Posterior vena cava (tissue), 2 donors: ENCODE data around the gene MAP1LC3B. TPM values are rescaled to one million over a fixed set of nuclear protein-coding genes. Genes with fewer than 3 reads are reported as not detected.

Experiments used
- DNase-seq: peaks from one replicate; pipeline ENCODE4 v3.0.0-alpha.2; 2020; ENCODE audit warnings: low spot score
- intact Hi-C, 2 donors: fragments of 100-400 bp; cut with DNase I; formaldehyde crosslinking; loops; one replicate each; pipeline versions ENCODE4 v1.14.1 to v1.14.2; 2022 to 2023
- total RNA-seq, 2 donors: library from RNA; stranded (reverse); fragmentation: NEBNext Ultra II Directional; extraction: Animal tissue kit (Norgen Biotek cat#: 25700); gene quantifications; one replicate each; pipeline ENCODE4 v1.2.1, GENCODE V29; 2021
- donor health status: DM: yes; HTN: yes; CAD: no.
- donor health status: DM: yes; HTN: yes; CAD: no.

Gene MAP1LC3B
- total RNA-seq, 2 donors from 2014 or later = 51.2 to 52.2 TPM

GRCh38 chr16:87417528-87417910 lies 25.4 kb downstream of the MAP1LC3B start:
- intact Hi-C loops = loop anchor here (5.0 kb wide), 2 partner anchors 125 to 220 kb away; no protein-coding TSS in a partner anchor
- peak; percentile 58 for DNase-seq

DNA sequence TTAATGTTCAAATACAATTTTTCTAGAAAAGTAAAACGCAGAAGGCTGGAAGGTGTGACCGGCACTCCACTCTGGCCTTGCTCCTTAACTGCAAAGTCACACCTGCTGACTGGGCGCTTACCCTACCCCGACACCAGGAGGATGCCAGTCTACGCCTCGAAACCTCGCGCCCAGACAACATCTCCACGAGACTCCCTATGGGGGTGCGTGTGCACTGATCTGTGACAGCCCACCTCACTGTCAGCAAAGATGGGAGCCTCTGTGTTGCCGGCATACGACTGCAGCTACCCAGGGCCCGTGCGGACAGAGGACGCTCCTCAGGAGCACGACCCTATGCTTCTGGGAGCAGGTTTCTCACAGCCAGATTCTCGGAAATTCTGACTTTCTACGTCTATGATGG lies 26.1 kb downstream of the MAP1LC3B start:
- DNase-seq = peak; percentile 60
- intact Hi-C loops = loop anchor here (5.0 kb wide), 2 partner anchors 124 to 219 kb away; no protein-coding TSS in a partner anchor

DNA sequence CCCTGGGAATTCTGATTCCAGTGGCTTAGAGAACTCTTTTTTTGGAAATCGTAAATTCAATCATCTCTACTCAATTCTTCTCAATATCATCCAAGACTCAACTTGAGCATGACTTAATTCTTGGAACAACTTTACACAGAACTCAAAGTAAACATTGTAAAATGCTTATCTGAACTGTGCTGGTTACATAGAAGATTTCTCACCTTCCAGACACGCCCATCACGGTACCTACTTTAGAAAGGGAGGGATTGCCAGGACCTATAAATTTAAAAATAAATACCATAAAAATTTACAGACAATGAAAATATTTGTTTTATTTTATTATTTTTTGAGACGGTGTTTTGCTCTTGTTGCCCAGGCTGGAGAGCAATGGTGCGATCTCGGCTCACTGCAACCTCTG lies 26.5 kb downstream of the MAP1LC3B start:
- intact Hi-C loops = loop anchor here (5.0 kb wide), 2 partner anchors 124 to 219 kb away; no protein-coding TSS in a partner anchor
- no peak for DNase-seq

DNA sequence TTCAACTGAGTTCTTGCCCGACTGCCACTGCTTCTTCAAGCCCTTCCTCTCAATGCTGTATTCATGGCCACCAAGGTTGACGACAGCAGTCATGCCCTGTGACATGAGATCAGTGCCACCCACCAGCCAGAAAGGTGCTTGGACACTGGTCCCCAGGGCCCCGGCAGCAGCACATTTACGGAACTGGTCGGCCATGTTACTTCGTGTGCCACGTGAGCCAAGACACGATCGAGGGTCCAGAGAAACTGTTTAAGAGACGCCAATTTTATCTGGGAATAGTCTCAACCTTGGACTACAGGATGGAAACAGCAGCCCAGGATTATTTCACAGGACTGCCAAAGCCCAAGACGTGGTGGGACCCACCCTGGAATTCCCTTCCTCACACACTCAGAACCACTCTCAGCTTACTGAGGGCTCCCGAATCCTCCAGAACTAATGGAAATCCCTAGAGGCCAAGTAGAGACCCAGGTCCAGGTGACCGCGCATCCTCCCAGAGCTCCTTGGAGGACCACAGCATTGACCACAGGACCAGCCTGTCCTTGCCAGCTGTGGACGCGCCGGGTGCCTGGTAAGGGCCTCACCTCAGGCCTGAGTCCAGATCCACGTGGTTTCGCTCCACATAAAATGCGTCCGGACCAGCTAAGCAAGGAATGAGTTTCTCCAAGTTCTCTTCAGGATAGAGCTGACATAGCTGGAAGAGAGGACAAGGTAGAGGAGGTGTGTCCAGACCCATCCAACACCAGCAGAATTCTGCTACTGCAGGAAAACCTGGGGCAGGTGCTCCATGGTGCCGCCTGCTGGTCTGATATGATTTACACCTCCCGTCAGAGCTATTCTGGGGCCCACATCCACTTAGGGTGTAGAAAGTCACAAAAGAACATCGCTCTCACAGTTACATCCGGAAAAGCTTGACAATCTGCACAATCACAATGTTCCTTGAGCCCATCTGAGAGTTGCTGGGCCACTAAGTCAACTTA lies 28.2 kb downstream of the MAP1LC3B start:
- intact Hi-C loops = loop anchor here in 1 of 2 donors (5.0 kb wide), 1 partner anchor 217 kb away; no protein-coding TSS in a partner anchor

GRCh38 chr16:87421003-87421912 lies 29.1 kb downstream of the MAP1LC3B start:
- intact Hi-C loops = loop anchor here in 1 of 2 donors (5.0 kb wide), 1 partner anchor 216 kb away; no protein-coding TSS in a partner anchor

More for the DNA sequence above, 28.2 kb downstream of the MAP1LC3B start:
- peak; percentile 59 for DNase-seq

DNA sequence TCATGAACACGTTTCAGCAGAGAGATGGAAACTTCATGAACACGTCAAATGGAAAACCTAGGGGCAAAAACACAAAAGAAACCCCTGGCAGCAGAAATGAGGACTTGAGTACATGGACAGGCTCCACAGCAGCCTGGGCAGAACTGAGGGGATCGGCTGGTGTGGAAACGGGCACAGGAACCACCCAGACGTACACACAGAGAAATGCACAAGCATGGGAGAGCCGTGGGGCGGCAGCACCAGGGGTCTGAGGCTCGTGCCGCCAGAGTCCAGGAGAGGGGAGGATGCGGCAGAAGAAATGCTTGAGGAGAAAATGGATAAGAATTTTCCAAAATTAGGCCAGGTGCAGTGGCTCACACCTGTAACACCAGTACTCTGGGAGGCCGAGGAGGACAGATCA lies 30.0 kb downstream of the MAP1LC3B start:
- intact Hi-C loops = loop anchor here in 1 of 2 donors (5.0 kb wide), 1 partner anchor 215 kb away; no protein-coding TSS in a partner anchor
- peak; percentile 23 for DNase-seq

More at GRCh38 chr16:87421003-87421912, 29.1 kb downstream of the MAP1LC3B start:
- DNase-seq = peak; percentile 61

DNA sequence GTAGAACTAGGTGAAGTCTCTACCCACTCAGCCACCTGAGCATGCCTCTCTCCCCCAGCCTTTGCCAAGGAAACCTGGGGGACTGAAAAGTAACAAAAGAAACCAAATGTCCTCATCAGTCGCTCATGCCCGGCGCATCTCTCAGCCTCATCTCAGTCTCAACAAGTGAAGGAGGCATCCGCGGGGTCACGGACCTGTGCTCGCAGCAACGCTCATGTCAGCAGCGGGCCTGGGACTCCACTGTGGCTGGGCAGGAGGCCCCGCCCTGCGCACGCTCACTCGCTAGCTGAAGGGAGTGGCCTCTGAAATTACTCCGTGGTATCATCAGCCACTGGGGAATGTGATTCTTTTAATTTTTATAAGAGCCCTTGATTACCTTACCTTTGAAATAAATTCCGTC lies 31.3 kb downstream of the MAP1LC3B start:
- intact Hi-C loops = loop anchor here in 1 of 2 donors (5.0 kb wide), 1 partner anchor 214 kb away; no protein-coding TSS in a partner anchor
- DNase-seq = peak; percentile 72

DNA sequence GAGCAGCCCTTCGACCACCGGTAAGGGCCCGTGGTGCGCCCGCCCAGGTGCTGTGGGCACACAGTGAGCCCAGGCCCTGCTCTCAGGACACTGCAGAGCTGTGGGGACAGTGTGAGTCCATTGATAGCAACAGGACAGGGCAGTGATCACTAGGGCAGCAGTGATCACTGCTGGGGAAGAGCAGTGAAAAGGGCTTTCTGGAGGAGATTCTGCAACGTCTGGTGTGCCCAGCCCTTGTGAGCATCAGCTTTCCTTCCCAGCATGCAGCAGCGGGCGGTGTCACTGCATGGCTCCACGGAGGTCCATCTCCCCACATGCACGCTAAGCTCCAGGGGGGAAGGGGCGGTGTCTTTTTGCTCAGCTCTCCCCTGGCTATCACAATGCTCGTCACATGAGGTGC lies 32.1 kb downstream of the MAP1LC3B start:
- intact Hi-C loops = loop anchor here in 1 of 2 donors (5.0 kb wide), 1 partner anchor 213 kb away; no protein-coding TSS in a partner anchor
- DNase-seq = peak; percentile 46

DNA sequence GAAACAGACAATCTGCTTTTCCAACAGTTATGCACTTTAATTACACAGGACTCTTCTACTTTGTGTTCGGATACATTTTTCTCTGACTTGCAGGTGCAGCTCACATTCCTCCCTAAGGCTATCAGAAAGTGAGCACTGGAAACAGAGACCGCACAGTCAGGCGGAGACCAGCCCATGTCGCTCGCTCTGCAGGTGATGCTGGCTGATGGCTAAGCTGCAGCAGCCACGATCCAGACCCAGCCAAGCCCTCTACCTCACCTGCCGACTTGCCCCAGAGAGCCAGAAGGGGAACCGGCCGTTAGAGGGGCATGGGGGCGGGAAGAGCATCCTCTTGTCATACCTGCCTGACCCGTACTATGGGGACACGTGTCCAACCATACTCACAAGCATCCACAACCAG lies 33.8 kb downstream of the MAP1LC3B start:
- peak; percentile 48 for DNase-seq
- intact Hi-C loops = no loop called here

DNA sequence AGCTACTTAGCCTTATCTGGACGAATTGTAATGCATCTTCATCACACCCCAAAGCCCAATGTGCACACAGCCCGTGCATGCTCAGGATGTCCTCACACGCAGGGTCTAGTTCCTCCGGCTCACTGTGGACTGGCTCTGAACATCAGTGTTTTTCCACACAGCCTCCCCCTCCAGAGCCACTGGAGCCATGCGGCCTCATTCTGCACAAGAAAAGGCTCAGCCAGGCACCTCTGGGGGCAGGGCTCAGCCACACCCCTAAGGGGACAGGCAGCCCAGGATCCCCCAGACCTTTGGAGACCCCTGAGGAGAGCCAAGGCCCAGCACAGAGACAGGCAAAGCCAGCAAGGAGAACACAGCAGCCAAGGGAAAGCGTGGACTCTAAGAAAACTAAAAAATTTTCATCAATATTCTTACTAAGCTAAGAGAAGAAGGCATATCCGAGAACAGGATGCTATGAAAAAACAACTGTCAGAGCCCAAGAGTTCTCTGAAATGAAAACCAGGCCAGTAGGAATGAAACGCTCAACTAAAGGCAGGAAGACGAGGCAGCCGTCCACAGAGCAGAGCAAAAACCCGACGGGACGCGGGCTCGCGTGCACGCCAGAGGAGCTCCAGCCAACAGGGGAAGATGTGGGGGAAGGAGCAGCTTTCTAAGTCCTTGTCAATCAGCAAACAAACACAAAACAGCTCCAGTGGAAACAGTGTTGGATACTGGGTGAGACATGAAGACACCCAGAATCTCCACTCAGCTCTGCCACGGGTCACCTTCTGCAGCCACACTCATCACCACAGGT lies 34.5 kb downstream of the MAP1LC3B start:
- intact Hi-C loops = no loop called here
- DNase-seq = peak; percentile 49

- DNase-seq = peak; percentile 24
- intact Hi-C loops = no loop called here
Measured at GRCh38 chr16:87431926-87432325, 39.8 kb downstream of the MAP1LC3B start.

DNA sequence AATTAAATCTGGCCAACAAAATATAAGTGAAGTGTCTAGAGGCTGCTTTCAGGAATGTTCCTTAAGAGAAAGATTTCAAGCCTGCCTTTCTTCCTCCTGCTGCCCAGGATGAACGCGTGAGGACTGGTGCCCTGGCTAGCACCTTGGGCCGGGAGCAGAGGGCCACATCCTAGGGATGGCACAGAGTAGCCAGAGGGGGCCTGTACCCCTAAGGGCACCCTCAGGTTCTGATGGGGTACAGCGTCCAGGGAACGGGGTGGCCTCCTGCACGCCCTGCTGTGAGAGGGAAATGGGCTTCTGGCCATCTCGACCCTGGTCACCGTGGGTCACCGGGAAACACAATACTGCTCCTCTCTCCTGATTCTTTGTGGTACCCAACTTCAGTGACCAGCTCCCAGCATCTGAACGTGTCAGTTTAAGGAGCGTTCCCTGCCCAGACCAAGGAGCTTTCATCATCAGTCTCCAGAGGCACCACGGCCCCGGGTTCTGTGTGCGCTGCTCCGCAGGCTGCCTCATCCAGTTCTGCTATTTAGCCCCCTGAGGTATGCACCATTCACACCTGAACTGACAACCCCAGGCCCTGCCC lies 40.3 kb downstream of the MAP1LC3B start:
- intact Hi-C loops = no loop called here
- DNase-seq = peak; percentile 61

DNA sequence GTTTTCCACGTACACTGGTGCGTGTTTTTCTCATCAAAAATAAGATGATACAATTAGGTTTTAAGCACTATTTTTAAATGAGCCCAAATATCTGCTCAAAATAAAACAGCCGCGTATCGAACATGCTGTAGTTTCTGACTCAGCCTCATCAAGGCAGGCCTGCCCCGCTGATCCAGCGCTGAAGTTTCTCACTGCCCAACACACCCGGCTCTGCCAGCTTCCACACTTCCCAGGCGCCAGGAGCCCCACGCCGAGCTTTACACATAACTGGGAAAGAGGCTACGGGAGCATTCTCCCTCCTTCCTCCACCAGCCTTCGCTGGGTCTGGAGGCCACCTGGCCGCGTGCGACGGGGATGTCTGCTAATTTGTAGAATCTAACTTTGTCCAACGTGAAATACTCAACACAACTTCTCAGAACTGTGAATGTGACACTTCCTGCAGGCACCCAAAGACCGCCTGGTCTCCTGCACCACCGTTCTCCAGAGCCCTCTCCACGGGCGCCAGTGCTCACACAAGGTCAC lies 42.1 kb downstream of the MAP1LC3B start:
- intact Hi-C loops = no loop called here
- DNase-seq = peak; percentile 65

GRCh38 chr16:87435372-87436224 lies 43.5 kb downstream of the MAP1LC3B start:
- DNase-seq = peak; percentile 74

GRCh38 chr16:87436225-87437172 lies 44.4 kb downstream of the MAP1LC3B start:
- peak; percentile 72 for DNase-seq
- intact Hi-C loops = no loop called here

More at GRCh38 chr16:87435372-87436224, 43.5 kb downstream of the MAP1LC3B start:
- intact Hi-C loops = no loop called here

GRCh38 chr16:87437327-87437726 lies 45.2 kb downstream of the MAP1LC3B start:
- peak; percentile 59 for DNase-seq
- intact Hi-C loops = no loop called here
